K562 (cell line): ENCODE measurements around the gene MMS19. TPM values are rescaled to one million over a fixed set of nuclear protein-coding genes. Genes with fewer than 3 reads are reported as not detected.

Source experiments
- ATAC-seq: fragments of 200-7000 bp; cut with Tn5 transposase; 3 replicates; pipeline ENCODE4 v1.9.1; 2020; ENCODE audit warnings: moderate library complexity
- BruUV-seq: library from RNA; stranded (reverse); fragments of 400-500 nt; replicated peaks from 2 replicates; lab custom pipeline; 2021; lab: Mats Ljungman, UMichigan
- CTCF ChIA-PET: fragments of 300-600 bp; formaldehyde crosslinking; extraction: SDS; loops from one replicate; lab custom pipeline; 2021; ENCODE audit warnings: low intra/inter-chr PET ratio; lab: Yijun Ruan, JAX
- POLR2A ChIA-PET: fragments of 300-600, 350-650 bp; sonication (Branson Sonifier 250); formaldehyde crosslinking; extraction: SDS; loops from one replicate; lab custom pipeline; 2021; ENCODE audit warnings: antibody characterized with exemption, inconsistent platforms; lab: Yijun Ruan, JAX
- DNase-seq, 4 experiments: peaks; one replicate each; pipeline versions ENCODE4 v3.0.0 to v3.0.0-alpha.2; 2011 to 2018; ENCODE audit warnings: low spot score in 3 of 4, mixed read lengths in 3 of 4; ENCODE audit errors: extremely low read depth in 1 of 4
- FAIRE-seq: peaks from 2 replicates; lab custom pipeline; 2011; peaks lifted over from hg19 to GRCh38; lab: Jason Lieb, UNC
- H2AFZ ChIP-seq: 2 replicates; pipeline ENCODE4 v1.6.0; 2011; ENCODE audit warnings: low read depth, low read length, control low read depth, inconsistent platforms
- H3K27ac ChIP-seq: fragments of 200-600 bp; 3 replicates; pipeline ENCODE4 v1.8.0; 2011; ENCODE audit warnings: low read depth, mild to moderate bottlenecking, control low read depth, inconsistent platforms, low read length, moderate library complexity, mixed read lengths; ENCODE audit errors: extremely low read depth
- H3K27me3 ChIP-seq, 2 experiments: fragments of 300-600 bp in 1 of 2; 2 replicates in 1 of 2; 3 replicates in 1 of 2; pipeline versions ENCODE4 v1.6.0 to v1.8.0; 2011; ENCODE audit warnings: inconsistent platforms in 2 of 2, low read length in 2 of 2, mild to moderate bottlenecking in 1 of 2, mixed read lengths in 1 of 2, moderate library complexity in 1 of 2; ENCODE audit not compliant: control insufficient read depth in 2 of 2, insufficient read depth in 2 of 2
- H3K36me3 ChIP-seq: fragments of 300-600 bp; 3 replicates; pipeline ENCODE4 v1.8.0; 2011; ENCODE audit warnings: mild to moderate bottlenecking, low read length, inconsistent platforms; ENCODE audit not compliant: control insufficient read depth, insufficient read depth
- H3K4me1 ChIP-seq, 2 experiments: fragments of 200-600 bp in 1 of 2; replicated peaks in 1 of 2; 2 replicates in 1 of 2; 3 replicates in 1 of 2; pipeline versions ENCODE4 v1.5.1 to v1.8.0; 2011; ENCODE audit warnings: inconsistent platforms in 2 of 2, low read length in 2 of 2, mild to moderate bottlenecking in 1 of 2, mixed read lengths in 1 of 2, moderate library complexity in 1 of 2; ENCODE audit not compliant: control insufficient read depth in 2 of 2, insufficient read depth in 2 of 2
- H3K4me2 ChIP-seq: 2 replicates; pipeline ENCODE4 v1.6.1; 2011; ENCODE audit warnings: low read length, control low read depth, inconsistent platforms, mixed read lengths; ENCODE audit not compliant: insufficient read depth
- H3K4me3 ChIP-seq: fragments of 200-600 bp; sonication (generic), shearing (Covaris generic); 2 replicates; pipeline ENCODE4 v1.5.1; 2016; ENCODE audit warnings: control low read depth, inconsistent platforms
- H3K79me2 ChIP-seq: fragments of 200-600 bp; 3 replicates; pipeline ENCODE4 v1.8.0; 2011; ENCODE audit warnings: low read length, inconsistent platforms; ENCODE audit not compliant: control insufficient read depth, insufficient read depth
- H3K9ac ChIP-seq, 2 experiments: 2 replicates each; pipeline versions ENCODE4 v1.6.0 to v1.6.1; 2011; ENCODE audit warnings: low read depth in 2 of 2, low read length in 2 of 2, control low read depth in 1 of 2, inconsistent platforms in 1 of 2, mild to moderate bottlenecking in 1 of 2, mixed read lengths in 1 of 2; ENCODE audit not compliant: insufficient read depth in 1 of 2
- H3K9me1 ChIP-seq: one replicate; pipeline ENCODE4 v1.6.0; 2011; ENCODE audit warnings: inconsistent platforms, mild to moderate bottlenecking, low read length, moderate library complexity; ENCODE audit not compliant: control insufficient read depth, insufficient read depth
- H3K9me3 ChIP-seq: replicated peaks from 2 replicates; pipeline ENCODE4 v1.5.1; 2011; ENCODE audit warnings: low read depth, low read length, inconsistent platforms; ENCODE audit not compliant: control insufficient read depth, insufficient read depth
- H4K20me1 ChIP-seq: replicated peaks from 2 replicates; pipeline ENCODE4 v1.6.1; 2011; ENCODE audit warnings: low read length, inconsistent platforms, mixed read lengths; ENCODE audit not compliant: control insufficient read depth, insufficient read depth
- CTCF ChIP-seq, 3 experiments: IDR thresholded peaks in 2 of 3; conservative IDR thresholded peaks in 1 of 3; 2 replicates each; pipeline ENCODE4 v1.5.1; 2011 to 2012; ENCODE audit warnings: low read length in 3 of 3, mild to moderate bottlenecking in 3 of 3, control low read depth in 2 of 3, improper control_type of control experiment in 1 of 3, inconsistent platforms in 1 of 3, low read depth in 1 of 3, mixed read lengths in 1 of 3, moderate library complexity in 1 of 3; ENCODE audit not compliant: insufficient read depth in 2 of 3
- PHB2 ChIP-seq: fragments of 450-650 bp; IDR thresholded peaks from 2 replicates; pipeline ENCODE4 v1.6.1; 2017; ENCODE audit warnings: low read depth
- SAFB ChIP-seq: fragments of 200-400 bp; formaldehyde crosslinking; IDR thresholded peaks from 2 replicates; pipeline ENCODE4 v1.6.1; 2017; ENCODE audit warnings: low read depth, low read length, borderline replicate concordance
- STAT6 ChIP-seq: sonication (generic); formaldehyde crosslinking; IDR thresholded peaks from 2 replicates; pipeline ENCODE4 v1.8.1; 2023; ENCODE audit warnings: mild to moderate bottlenecking, missing genetic modification reagents
- WGBS: fragments of 100-300 bp; shearing (Covaris generic); methylation state at CpG from one replicate; pipeline ENCODE4 v1.1.6; 2016; ENCODE audit warnings: low coverage, mixed read lengths; ENCODE audit not compliant: insufficient coverage; ENCODE audit errors: missing lambda C conversion rate; 5-methylcytosine and 5-hydroxymethylcytosine counted together
- in situ Hi-C: fragments of 300-500 bp; cut with MboI; formaldehyde crosslinking; loops from 4 replicates; pipeline ENCODE4 v1.15.0; 2018; ENCODE audit warnings: inconsistent platforms, mixed read lengths
- intact Hi-C: fragments of 100-400 bp; cut with micrococcal nuclease; formaldehyde crosslinking; loops from 2 replicates; pipeline ENCODE4 v1.14.2; 2022
- polyA plus RNA-seq, 8 experiments: library from polyadenylated mRNA; depleted of rRNA in 4 of 8; stranded (reverse) in 5 of 8; unstranded in 3 of 8; fragments of >200 nt; fragmentation: Nextera tagmentation in 2 of 8; fragmentation: Illumina TruSeq in 1 of 8; extraction: Ambion mirVana in 2 of 8; extraction: Trizol in 1 of 8; gene quantifications; 2 replicates each; pipeline versions ENCODE4 v1.2.1 to v1.2.3, GENCODE V29; 2011 to 2014; ENCODE audit warnings: inconsistent platforms in 1 of 8, missing spikeins in 1 of 8
- total RNA-seq, 7 experiments: library from RNA; depleted of rRNA in 6 of 7; stranded (reverse); fragments of >200 nt in 6 of 7; fragmentation: Illumina TruSeq in 2 of 7; extraction: Trizol in 2 of 7; gene quantifications; 2 replicates each; pipeline versions ENCODE4 v1.2.1 to v1.2.3, GENCODE V29; 2011 to 2021; ENCODE audit warnings: low replicate concordance in 1 of 7

MMS19 gene
- total and polyA plus RNA-seq, 9 of the 15 experiments (the other 6 are each of a cell fraction or from before 2014, with no cell fraction given) = 40.1 to 110 (median 62.9) TPM

- TF ChIP-seq STAT6 (CRISPR knock-in tag) = no peak
- TF ChIP-seq SAFB = no peak
Observed at GRCh38 chr10:97522071-97522470, 23.8 kb upstream of the MMS19 start (continued).

- TF ChIP-seq PHB2 (no peak), CTCF (IDR thresholded peaks at IDR 0.05 in 2 of 3, conservative IDR thresholded peaks at IDR 0.05 in 1 of 3; ENCODE audit: insufficient read depth in 2 of 3, low read depth in 1 of 3, low read length in 3 of 3) (peak in 1 of 3 experiments; percentile 10; a peak in 1 of 6 replicates)
- no peak overlapping the region for H3K4me2 ChIP-seq
- H3K4me3 ChIP-seq = no peak overlapping the region
- DNase-seq (no peak), FAIRE-seq (no peak), ATAC-seq (peak; percentile 59; the same call in 2 of the 3 replicates)
- intact Hi-C loops = no loop called here
- no peaks in the 10 kb centered on the region for H4K20me1 ChIP-seq
- H3K79me2 ChIP-seq = no peaks in the 10 kb centered on the region
- no peak overlapping the region for H3K27ac ChIP-seq
- no peak overlapping the region; a peak in 1 of 4 replicates for H3K9ac ChIP-seq
- no TSS peak for BruUV-seq
- ChIA-PET POLR2A (interaction anchor here (0.6 to 1.5 kb wide), 4 partner anchors 7 to 12 kb away, joined by 3 to 7 read pairs (median 4); no protein-coding TSS in a partner anchor), CTCF (interaction anchor here (0.6 kb wide), 1 partner anchor 185 kb away, joined by 3 read pairs; no protein-coding TSS in a partner anchor)
- H3K4me1 ChIP-seq = no peaks in the 10 kb centered on the region
- in situ Hi-C loops = no loop called here
- H2AFZ ChIP-seq = no peak overlapping the region
- H3K9me3 ChIP-seq = no peaks in the 10 kb centered on the region
- WGBS = 8% methylated on average over 7 of the region's 11 CpGs
- H3K9me1 ChIP-seq = no peaks in the 10 kb centered on the region
- peaks cover 14 to 79% of the 10 kb centered on the region in 2 experiments; a peak in 4 of 5 replicates for H3K27me3 ChIP-seq
- no peaks in the 10 kb centered on the region for H3K36me3 ChIP-seq
Observed at GRCh38 chr10:97520978-97521761, 22.9 kb upstream of the MMS19 start.
